ENCODE data around the gene DPYSL5. TPM values are rescaled to one million over a fixed set of nuclear protein-coding genes. Genes with fewer than 3 reads are reported as not detected.

DPYSL5 gene
- polyA plus RNA-seq, 2 donors, result not detected

GRCh38 chr2:26946841-26947784 is 99.2 kb downstream of the DPYSL5 start:
- Histone ChIP-seq H3K27ac (ENCODE audit: low read depth in 2 of 2, low read length in 1 of 2) (no peak overlapping the region), H3K27me3 (ENCODE audit: control insufficient read depth in 1 of 2, insufficient read depth in 2 of 2, low read length in 2 of 2) (no peaks in the 10 kb centered on the region), H3K36me3 (ENCODE audit: control insufficient read depth in 2 of 2, insufficient read depth in 2 of 2, low read length in 1 of 2) (no peaks in the 10 kb centered on the region), H3K4me3 (ENCODE audit: low read depth in 1 of 2, low read length in 2 of 2) (no peak overlapping the region), H3K9me3 (ENCODE audit: control insufficient read depth in 2 of 2, insufficient read depth in 1 of 2, low read depth in 1 of 2, low read length in 1 of 2) (no peaks in the 10 kb centered on the region), H3K4me1 (ENCODE audit: control insufficient read depth in 2 of 2, insufficient read depth in 2 of 2, low read length in 1 of 2) (no peaks in the 10 kb centered on the region)
- WGBS, 2 donors, result 52 to 57% methylated on average over 34 of the region's 34 CpGs

GRCh38 chr2:26948800-26949199 is 100.9 kb downstream of the DPYSL5 start:
- Histone ChIP-seq H3K27ac (ENCODE audit: low read depth in 2 of 2, low read length in 1 of 2) (no peak overlapping the region), H3K4me1 (ENCODE audit: control insufficient read depth in 2 of 2, insufficient read depth in 2 of 2, low read length in 1 of 2) (no peaks in the 10 kb centered on the region), H3K36me3 (ENCODE audit: control insufficient read depth in 2 of 2, insufficient read depth in 2 of 2, low read length in 1 of 2) (no peaks in the 10 kb centered on the region), H3K27me3 (ENCODE audit: control insufficient read depth in 1 of 2, insufficient read depth in 2 of 2, low read length in 2 of 2) (no peaks in the 10 kb centered on the region), H3K4me3 (ENCODE audit: low read depth in 1 of 2, low read length in 2 of 2) (no peak overlapping the region), H3K9me3 (ENCODE audit: control insufficient read depth in 2 of 2, insufficient read depth in 1 of 2, low read depth in 1 of 2, low read length in 1 of 2) (no peaks in the 10 kb centered on the region)
- 80 to 94% methylated on average over 3 of the region's 3 CpGs for WGBS, 2 donors

- H3K27ac ChIP-seq (ENCODE audit: low read depth in 2 of 2, low read length in 1 of 2), result no peak overlapping the region
- no peaks in the 10 kb centered on the region for H3K36me3 ChIP-seq (ENCODE audit: control insufficient read depth in 2 of 2, insufficient read depth in 2 of 2, low read length in 1 of 2)
- 65 to 79% methylated on average over 5 of the region's 5 CpGs for WGBS, 2 donors
- H3K4me1 ChIP-seq (ENCODE audit: control insufficient read depth in 2 of 2, insufficient read depth in 2 of 2, low read length in 1 of 2), result no peaks in the 10 kb centered on the region
- no peak overlapping the region for H3K4me3 ChIP-seq (ENCODE audit: low read depth in 1 of 2, low read length in 2 of 2)
- no peaks in the 10 kb centered on the region for H3K27me3 ChIP-seq (ENCODE audit: control insufficient read depth in 1 of 2, insufficient read depth in 2 of 2, low read length in 2 of 2)
- no peaks in the 10 kb centered on the region for H3K9me3 ChIP-seq (ENCODE audit: control insufficient read depth in 2 of 2, insufficient read depth in 1 of 2, low read depth in 1 of 2, low read length in 1 of 2)
Observed at GRCh38 chr2:26950246-26950645, 102.3 kb downstream of the DPYSL5 start.

- Histone ChIP-seq H3K36me3 (ENCODE audit: control insufficient read depth in 2 of 2, insufficient read depth in 2 of 2, low read length in 1 of 2) (no peaks in the 10 kb centered on the region), H3K4me1 (ENCODE audit: control insufficient read depth in 2 of 2, insufficient read depth in 2 of 2, low read length in 1 of 2) (no peaks in the 10 kb centered on the region), H3K9me3 (ENCODE audit: control insufficient read depth in 2 of 2, insufficient read depth in 1 of 2, low read depth in 1 of 2, low read length in 1 of 2) (no peaks in the 10 kb centered on the region), H3K4me3 (ENCODE audit: low read depth in 1 of 2, low read length in 2 of 2) (no peak overlapping the region), H3K27me3 (ENCODE audit: control insufficient read depth in 1 of 2, insufficient read depth in 2 of 2, low read length in 2 of 2) (no peaks in the 10 kb centered on the region), H3K27ac (ENCODE audit: low read depth in 2 of 2, low read length in 1 of 2) (no peak overlapping the region)
- 69 to 80% methylated on average over 3 of the region's 3 CpGs for WGBS, 2 donors
Observed at GRCh38 chr2:26951236-26951635, 103.3 kb downstream of the DPYSL5 start.

GRCh38 chr2:26952374-26952773 is 104.4 kb downstream of the DPYSL5 start:
- WGBS, 2 donors, result 62 to 65% methylated on average over 4 of the region's 4 CpGs
- Histone ChIP-seq H3K4me1 (ENCODE audit: control insufficient read depth in 2 of 2, insufficient read depth in 2 of 2, low read length in 1 of 2) (no peaks in the 10 kb centered on the region), H3K9me3 (ENCODE audit: control insufficient read depth in 2 of 2, insufficient read depth in 1 of 2, low read depth in 1 of 2, low read length in 1 of 2) (no peaks in the 10 kb centered on the region), H3K36me3 (ENCODE audit: control insufficient read depth in 2 of 2, insufficient read depth in 2 of 2, low read length in 1 of 2) (no peaks in the 10 kb centered on the region), H3K27ac (ENCODE audit: low read depth in 2 of 2, low read length in 1 of 2) (no peak overlapping the region), H3K4me3 (ENCODE audit: low read depth in 1 of 2, low read length in 2 of 2) (no peak overlapping the region), H3K27me3 (ENCODE audit: control insufficient read depth in 1 of 2, insufficient read depth in 2 of 2, low read length in 2 of 2) (no peaks in the 10 kb centered on the region)

- WGBS, 2 donors, result 91 to 93% methylated on average over 4 of the region's 4 CpGs
Observed at GRCh38 chr2:26954135-26954534, 106.2 kb downstream of the DPYSL5 start.

GRCh38 chr2:26957041-26957440 is 109.1 kb downstream of the DPYSL5 start:
- H3K4me3 ChIP-seq (ENCODE audit: low read depth in 1 of 2, low read length in 2 of 2), result no peak overlapping the region
- no peaks in the 10 kb centered on the region for H3K36me3 ChIP-seq (ENCODE audit: control insufficient read depth in 2 of 2, insufficient read depth in 2 of 2, low read length in 1 of 2)
- peaks cover 0 to 2% of the 10 kb centered on the region in 2 donors for H3K4me1 ChIP-seq (ENCODE audit: control insufficient read depth in 2 of 2, insufficient read depth in 2 of 2, low read length in 1 of 2)
- H3K27me3 ChIP-seq (ENCODE audit: control insufficient read depth in 1 of 2, insufficient read depth in 2 of 2, low read length in 2 of 2), result peaks cover 0 to 6% of the 10 kb centered on the region in 2 donors
- H3K27ac ChIP-seq (ENCODE audit: low read depth in 2 of 2, low read length in 1 of 2), result no peak overlapping the region
- 62 to 66% methylated on average over 3 of the region's 3 CpGs for WGBS, 2 donors
- no peaks in the 10 kb centered on the region for H3K9me3 ChIP-seq (ENCODE audit: control insufficient read depth in 2 of 2, insufficient read depth in 1 of 2, low read depth in 1 of 2, low read length in 1 of 2)

More at GRCh38 chr2:26954135-26954534, 106.2 kb downstream of the DPYSL5 start:
- Histone ChIP-seq H3K4me1 (ENCODE audit: control insufficient read depth in 2 of 2, insufficient read depth in 2 of 2, low read length in 1 of 2) (no peaks in the 10 kb centered on the region), H3K27me3 (ENCODE audit: control insufficient read depth in 1 of 2, insufficient read depth in 2 of 2, low read length in 2 of 2) (no peaks in the 10 kb centered on the region), H3K9me3 (ENCODE audit: control insufficient read depth in 2 of 2, insufficient read depth in 1 of 2, low read depth in 1 of 2, low read length in 1 of 2) (no peaks in the 10 kb centered on the region), H3K4me3 (ENCODE audit: low read depth in 1 of 2, low read length in 2 of 2) (no peak overlapping the region), H3K27ac (ENCODE audit: low read depth in 2 of 2, low read length in 1 of 2) (no peak overlapping the region), H3K36me3 (ENCODE audit: control insufficient read depth in 2 of 2, insufficient read depth in 2 of 2, low read length in 1 of 2) (no peaks in the 10 kb centered on the region)

- Histone ChIP-seq H3K4me3 (ENCODE audit: low read depth in 1 of 2, low read length in 2 of 2) (no peak overlapping the region), H3K9me3 (ENCODE audit: control insufficient read depth in 2 of 2, insufficient read depth in 1 of 2, low read depth in 1 of 2, low read length in 1 of 2) (no peaks in the 10 kb centered on the region), H3K4me1 (ENCODE audit: control insufficient read depth in 2 of 2, insufficient read depth in 2 of 2, low read length in 1 of 2) (peaks cover 0 to 2% of the 10 kb centered on the region in 2 donors), H3K27me3 (ENCODE audit: control insufficient read depth in 1 of 2, insufficient read depth in 2 of 2, low read length in 2 of 2) (peaks cover 0 to 6% of the 10 kb centered on the region in 2 donors), H3K36me3 (ENCODE audit: control insufficient read depth in 2 of 2, insufficient read depth in 2 of 2, low read length in 1 of 2) (no peaks in the 10 kb centered on the region), H3K27ac (ENCODE audit: low read depth in 2 of 2, low read length in 1 of 2) (no peak overlapping the region)
- 59 to 71% methylated on average over 3 of the region's 3 CpGs for WGBS, 2 donors
Observed at GRCh38 chr2:26957534-26957933, 109.6 kb downstream of the DPYSL5 start.

GRCh38 chr2:26959331-26959730 is 111.4 kb downstream of the DPYSL5 start:
- Histone ChIP-seq H3K27ac (ENCODE audit: low read depth in 2 of 2, low read length in 1 of 2) (no peak overlapping the region), H3K36me3 (ENCODE audit: control insufficient read depth in 2 of 2, insufficient read depth in 2 of 2, low read length in 1 of 2) (no peaks in the 10 kb centered on the region), H3K4me1 (ENCODE audit: control insufficient read depth in 2 of 2, insufficient read depth in 2 of 2, low read length in 1 of 2) (peaks cover 0 to 2% of the 10 kb centered on the region in 2 donors), H3K4me3 (ENCODE audit: low read depth in 1 of 2, low read length in 2 of 2) (no peak overlapping the region), H3K9me3 (ENCODE audit: control insufficient read depth in 2 of 2, insufficient read depth in 1 of 2, low read depth in 1 of 2, low read length in 1 of 2) (no peaks in the 10 kb centered on the region), H3K27me3 (ENCODE audit: control insufficient read depth in 1 of 2, insufficient read depth in 2 of 2, low read length in 2 of 2) (peaks cover 0 to 6% of the 10 kb centered on the region in 2 donors)
- 73 to 82% methylated on average over 2 of the region's 2 CpGs for WGBS, 2 donors

Measured in esophagus (tissue), 2 donors.